Heart right ventricle (tissue), 16 donors: ENCODE results near the gene RAD23B. TPM values are rescaled to one million over a fixed set of nuclear protein-coding genes. Genes with fewer than 3 reads are reported as not detected.

ENCODE experiments used
- ATAC-seq, 8 donors: fragments of 200-7000 bp; cut with Tn5 transposase; one replicate each; pipeline ENCODE4 v1.9.1; 2020; ENCODE audit warnings: mild to moderate bottlenecking in 8 of 8, moderate library complexity in 8 of 8, moderate number of reproducible peaks in 1 of 8
- DNase-seq, 2 donors: peaks; one replicate each; pipeline ENCODE4 v3.0.0-alpha.2; 2020
- H3K27ac ChIP-seq, 10 donors: fragments of 200-600 bp; sonication (generic) in 2 of 10; one replicate each; pipeline versions ENCODE4 v1.5.0 to v1.8.0; 2020 to 2022; ENCODE audit warnings: mild to moderate bottlenecking in 3 of 10
- H3K27me3 ChIP-seq, 7 donors: fragments of 200-600 bp; one replicate each; pipeline ENCODE4 v1.8.0; 2021 to 2022; ENCODE audit warnings: mild to moderate bottlenecking in 2 of 7
- H3K36me3 ChIP-seq, 9 donors: fragments of 200-600 bp; sonication (generic) in 1 of 9; one replicate each; pipeline versions ENCODE4 v1.5.0 to v1.8.0; 2020 to 2022; ENCODE audit warnings: mild to moderate bottlenecking in 2 of 9
- H3K4me1 ChIP-seq, 9 donors: fragments of 200-600 bp; sonication (generic) in 1 of 9; one replicate each; pipeline versions ENCODE4 v1.5.0 to v1.8.0; 2020 to 2022; ENCODE audit warnings: mild to moderate bottlenecking in 4 of 9
- H3K4me3 ChIP-seq, 10 donors: fragments of 200-600 bp; sonication (generic) in 2 of 10; one replicate each; pipeline versions ENCODE4 v1.5.0 to v1.8.0; 2020 to 2022; ENCODE audit warnings: mild to moderate bottlenecking in 7 of 10, moderate library complexity in 2 of 10
- H3K9me3 ChIP-seq, 11 donors: fragments of 200-600 bp in 10 of 11; sonication (generic) in 2 of 11; one replicate each; pipeline versions ENCODE4 v1.5.0 to v1.8.0; 2013 to 2022; ENCODE audit warnings: mild to moderate bottlenecking in 2 of 11, control low read depth in 1 of 11, moderate library complexity in 1 of 11
- WGBS, 2 donors: extraction: QIAGEN DNeasy Blood & Tissue Kit; methylation state at CpG; one replicate each; pipeline ENCODE4 v1.1.7; 2013; ENCODE audit warnings: inconsistent platforms in 1 of 2; 5-methylcytosine and 5-hydroxymethylcytosine counted together
- intact Hi-C, 10 donors: fragments of 100-400 bp; cut with DNase I; formaldehyde crosslinking; loops; one replicate each; pipeline versions ENCODE4 v1.11.1 to v1.14.2; 2022
- polyA plus RNA-seq, 2 donors: library from polyadenylated mRNA; stranded (reverse); fragments of 200-250 nt; gene quantifications; one replicate each; pipeline ENCODE4 v1.2.3, GENCODE V29; 2013
- total RNA-seq, 10 donors: library from RNA; stranded (reverse); fragmentation: NEBNext Ultra II Directional in 3 of 10; extraction: Animal tissue kit (Norgen Biotek cat#: 25700) in 3 of 10; gene quantifications; one replicate each; pipeline versions ENCODE4 v1.2.1 to v1.2.4, GENCODE V29; 2021 to 2023
- TF ChIP-seq, protein P1 (sequence below), 9 donors: fragments of 200-600 bp; sonication (generic) in 2 of 9; IDR thresholded peaks; one replicate each; pipeline versions ENCODE4 v1.5.0 to v1.8.0; 2021 to 2022; ENCODE audit warnings: antibody characterized with exemption in 9 of 9, mild to moderate bottlenecking in 5 of 9, moderate library complexity in 1 of 9
- donor health status: Arrhythmogenic right ventricular cardiomyopathy.
- donor health status: ischemic (EF 13 %, LVEDD 7.1; RV severe dilation, severe dysfunction).
- donor health status: healthy with polysubstance abuse.
- donor health status: DM: no; HTN: yes; CAD: no.
- donor health status: DM: no; HTN: no; CAD: no.
- donor health status: ischemic (EF 25% LVEDD 6.9; RV normal size, moderate dysfunction).
- donor health status: ischemic (EF 25% LVEDD 5.7; RV mildly dilated, moderate dysfunction).
- donor health status: healthy.
- donor health status: DM: yes; HTN: yes; CAD: no.
- donor health status: Ischemic cardiomyopathy.
- donor health status: ischemic (EF 35%, LVEDD 5.7; RV mildly dilated, moderate dysfunction).
- donor health status: nonischemic (EF 11% LVEDD 7.7; RV severe dilation, severe dysfunction).
- donor health status: DM: yes; HTN: yes; CAD: no.
- donor health status: PGD.
- donor health status: ischemic (EF 29% LVEDD 5.4; RV normal size, mild dysfunction).
- donor health status: nonischemic (EF 23%, LVEDD 6.1; RV moderate dilation, normal function).

The RAD23B gene
- total and polyA plus RNA-seq, 12 donors = 41.7 to 122 (median 103) TPM

DNA sequence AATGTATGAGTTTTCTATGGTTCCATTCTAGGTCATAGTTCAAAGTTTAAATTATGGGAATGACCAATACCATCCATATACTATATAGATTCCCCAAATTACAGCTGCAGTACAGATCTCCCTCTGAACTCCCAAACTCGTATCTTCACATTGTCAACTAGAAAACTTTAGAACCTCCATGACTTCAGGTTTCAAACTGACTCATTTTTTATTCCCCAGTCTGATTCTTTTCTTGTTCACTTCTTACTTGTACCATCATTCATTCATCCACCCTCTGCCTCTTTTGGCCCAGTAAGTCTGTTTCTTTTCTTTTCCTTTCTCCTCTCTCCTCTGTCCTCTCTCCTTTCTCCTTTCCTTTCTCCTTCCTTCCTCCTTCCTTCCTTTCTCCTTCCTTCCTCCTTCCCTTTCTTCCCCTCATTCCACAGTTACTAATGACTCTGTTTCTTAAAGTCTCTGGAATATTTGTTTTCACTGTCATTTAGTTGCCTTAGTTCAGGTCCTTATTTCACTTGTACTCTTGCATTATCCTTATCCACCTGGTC is 30.5 kb downstream of the RAD23B start:
- ATAC-seq (no peak), DNase-seq (no peak)
- whole genome bisulfite sequencing, 2 donors = 89 to 97% methylated on average over 1 of the region's 1 CpG
- intact Hi-C loops = no loop called here
- Histone ChIP-seq H3K27ac (no peak overlapping the region), H3K27me3 (no peaks in the 10 kb centered on the region), H3K4me1 (peaks cover 0 to 36% (median 16%) of the 10 kb centered on the region in 9 donors), H3K4me3 (no peak overlapping the region), H3K36me3 (peaks cover 0 to 97% (median 16%) of the 10 kb centered on the region in 9 donors), H3K9me3 (no peaks in the 10 kb centered on the region)
- TF ChIP-seq, protein P1, sequence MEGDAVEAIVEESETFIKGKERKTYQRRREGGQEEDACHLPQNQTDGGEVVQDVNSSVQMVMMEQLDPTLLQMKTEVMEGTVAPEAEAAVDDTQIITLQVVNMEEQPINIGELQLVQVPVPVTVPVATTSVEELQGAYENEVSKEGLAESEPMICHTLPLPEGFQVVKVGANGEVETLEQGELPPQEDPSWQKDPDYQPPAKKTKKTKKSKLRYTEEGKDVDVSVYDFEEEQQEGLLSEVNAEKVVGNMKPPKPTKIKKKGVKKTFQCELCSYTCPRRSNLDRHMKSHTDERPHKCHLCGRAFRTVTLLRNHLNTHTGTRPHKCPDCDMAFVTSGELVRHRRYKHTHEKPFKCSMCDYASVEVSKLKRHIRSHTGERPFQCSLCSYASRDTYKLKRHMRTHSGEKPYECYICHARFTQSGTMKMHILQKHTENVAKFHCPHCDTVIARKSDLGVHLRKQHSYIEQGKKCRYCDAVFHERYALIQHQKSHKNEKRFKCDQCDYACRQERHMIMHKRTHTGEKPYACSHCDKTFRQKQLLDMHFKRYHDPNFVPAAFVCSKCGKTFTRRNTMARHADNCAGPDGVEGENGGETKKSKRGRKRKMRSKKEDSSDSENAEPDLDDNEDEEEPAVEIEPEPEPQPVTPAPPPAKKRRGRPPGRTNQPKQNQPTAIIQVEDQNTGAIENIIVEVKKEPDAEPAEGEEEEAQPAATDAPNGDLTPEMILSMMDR (IDR thresholded peaks at IDR 0.05) = no peak

DNA sequence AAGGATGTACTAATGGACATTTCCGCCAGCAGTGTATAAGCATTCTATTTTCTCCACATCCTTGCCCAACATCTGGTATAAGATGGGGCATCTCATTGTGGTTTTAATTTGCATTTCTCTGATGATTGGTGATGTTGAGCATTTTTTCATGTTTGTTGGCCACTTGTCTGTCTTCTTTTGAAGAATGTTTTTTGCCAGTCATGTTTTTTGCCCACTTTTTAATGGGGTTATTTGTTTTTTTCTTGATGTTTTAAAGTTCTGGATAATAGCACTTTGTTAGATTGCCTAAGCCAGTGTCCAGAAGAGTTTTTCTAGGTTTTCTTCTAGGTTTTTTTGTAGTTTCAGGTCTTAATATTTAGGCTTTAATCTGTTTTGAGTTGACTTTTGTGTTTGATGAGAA is 31.7 kb downstream of the RAD23B start:
- Histone ChIP-seq H3K4me1 (peaks cover 0 to 36% (median 16%) of the 10 kb centered on the region in 9 donors), H3K36me3 (peaks cover 0 to 97% (median 16%) of the 10 kb centered on the region in 9 donors), H3K27me3 (no peaks in the 10 kb centered on the region), H3K4me3 (no peak overlapping the region), H3K27ac (no peak overlapping the region), H3K9me3 (no peaks in the 10 kb centered on the region)
- TF ChIP-seq, protein P1 (IDR thresholded peaks at IDR 0.05) = no peak
- ATAC-seq (no peak), DNase-seq (no peak)
- 98 to 100% methylated on average over 1 of the region's 1 CpG for WGBS, 2 donors
- intact Hi-C loops = loop anchor here in 2 of 10 donors (5.0 kb wide), 2 partner anchors 32 to 1657 kb away; partner anchors contain the start of gene RAD23B (in 1 of the 2)

DNA sequence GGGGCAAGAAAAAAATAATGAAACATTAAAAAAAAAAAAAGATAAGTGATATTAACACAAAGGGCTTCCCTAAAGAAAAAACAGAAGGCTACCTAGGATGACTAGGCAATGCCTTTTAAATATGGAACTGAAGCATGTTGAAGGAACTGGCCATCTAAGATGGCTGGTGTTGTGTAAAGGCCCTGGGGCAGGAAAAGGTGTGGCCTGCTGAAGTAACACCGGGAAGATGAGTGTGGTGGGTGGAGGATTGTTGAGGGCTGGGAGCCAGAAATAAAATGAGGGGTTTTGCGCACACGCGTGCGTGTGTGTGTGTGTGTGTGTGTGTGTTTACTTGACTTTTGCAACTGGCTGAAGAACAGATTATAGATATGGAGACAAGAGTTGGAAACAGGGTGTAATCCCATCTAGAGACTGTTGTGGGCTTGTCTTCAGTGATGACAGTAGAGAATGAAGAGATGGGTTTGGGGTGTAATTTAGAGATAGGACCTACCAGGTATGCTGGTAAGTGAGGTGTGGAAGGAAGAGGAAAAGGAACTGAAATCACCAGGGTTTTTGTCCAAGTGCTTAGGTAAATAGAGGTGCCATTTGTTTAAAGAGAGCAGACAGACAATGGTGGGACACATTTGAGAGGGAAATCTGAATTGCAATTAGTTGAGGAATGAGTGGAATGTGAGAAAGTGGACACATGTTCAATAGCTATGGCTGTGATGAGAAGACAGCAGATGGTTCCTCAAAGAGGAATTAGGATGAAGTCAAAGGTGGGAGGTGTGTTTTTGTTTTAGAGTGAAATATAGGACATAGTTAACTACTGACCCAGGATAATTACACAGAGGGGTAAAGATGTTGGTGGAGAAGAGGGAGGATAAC is 33.9 kb downstream of the RAD23B start:
- 92% methylated on average over 5 of the region's 5 CpGs for WGBS, 2 donors
- Histone ChIP-seq H3K27ac (no peak overlapping the region), H3K36me3 (peaks cover 0 to 98% (median 16%) of the 10 kb centered on the region in 9 donors), H3K4me3 (no peak overlapping the region), H3K4me1 (peaks cover 0 to 40% (median 18%) of the 10 kb centered on the region in 9 donors), H3K27me3 (no peaks in the 10 kb centered on the region), H3K9me3 (no peaks in the 10 kb centered on the region)
- DNase-seq (no peak), ATAC-seq (no peak)
- intact Hi-C loops = loop anchor here in 3 of 10 donors (2.0 to 5.0 kb wide), 3 partner anchors 30 to 1660 kb away; partner anchors contain the start of gene RAD23B (in 1 of the 3)
- TF ChIP-seq, protein P1 (IDR thresholded peaks at IDR 0.05) = no peak

DNA sequence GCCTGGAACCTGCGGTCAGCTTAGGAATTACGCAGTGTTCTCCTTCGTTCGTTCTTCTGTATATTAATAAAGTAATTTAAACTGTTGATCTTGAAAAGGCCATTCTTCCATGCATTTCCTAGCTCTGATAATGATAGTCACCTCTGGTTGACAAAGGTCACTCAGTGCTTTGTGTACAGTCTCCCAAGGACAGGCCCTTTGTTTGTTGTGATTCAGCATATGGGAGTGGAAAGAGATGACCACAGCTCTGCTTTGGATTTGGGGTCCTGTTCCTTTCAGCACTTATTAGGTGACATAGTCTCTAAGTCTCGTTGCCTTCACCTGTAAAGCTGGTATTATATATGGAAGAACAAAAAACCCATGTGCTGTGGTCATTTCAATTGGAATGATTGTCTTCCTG is 39.6 kb downstream of the RAD23B start:
- Histone ChIP-seq H3K4me3 (no peak overlapping the region), H3K9me3 (peaks cover 0 to 14% (median 4%) of the 10 kb centered on the region in 11 donors), H3K27me3 (no peaks in the 10 kb centered on the region), H3K4me1 (peaks cover 0 to 38% (median 16%) of the 10 kb centered on the region in 9 donors), H3K36me3 (peaks cover 0 to 97% (median 22%) of the 10 kb centered on the region in 9 donors), H3K27ac (peak overlapping the region in 5 of 10 donors; percentile 5 to 37 (median 18))
- DNase-seq (no peak), ATAC-seq (peak in 3 of 8 donors; percentile 46 to 60 (median 58))
- TF ChIP-seq, protein P1 (IDR thresholded peaks at IDR 0.05) = no peak
- 76 to 78% methylated on average over 5 of the region's 5 CpGs for WGBS, 2 donors
- intact Hi-C loops = loop anchor here in 1 of 10 donors (5.0 kb wide), 1 partner anchor 35 kb away; no protein-coding TSS in a partner anchor
